Tongue (tissue), 2 donors: ENCODE measurements around the gene LLGL1. TPM values are rescaled to one million over a fixed set of nuclear protein-coding genes. Genes with fewer than 3 reads are reported as not detected.

Experiments used
- DNase-seq: peaks from one replicate; pipeline ENCODE4 v3.0.0-alpha.2; 2015
- total RNA-seq: library from RNA; depleted of rRNA; stranded (reverse); fragments of >200 nt; gene quantifications from one replicate; pipeline ENCODE4 v1.2.3, GENCODE V29; 2014

The LLGL1 gene
- total RNA-seq, 1 donor from 2014 or later, result 26.0 TPM

DNA sequence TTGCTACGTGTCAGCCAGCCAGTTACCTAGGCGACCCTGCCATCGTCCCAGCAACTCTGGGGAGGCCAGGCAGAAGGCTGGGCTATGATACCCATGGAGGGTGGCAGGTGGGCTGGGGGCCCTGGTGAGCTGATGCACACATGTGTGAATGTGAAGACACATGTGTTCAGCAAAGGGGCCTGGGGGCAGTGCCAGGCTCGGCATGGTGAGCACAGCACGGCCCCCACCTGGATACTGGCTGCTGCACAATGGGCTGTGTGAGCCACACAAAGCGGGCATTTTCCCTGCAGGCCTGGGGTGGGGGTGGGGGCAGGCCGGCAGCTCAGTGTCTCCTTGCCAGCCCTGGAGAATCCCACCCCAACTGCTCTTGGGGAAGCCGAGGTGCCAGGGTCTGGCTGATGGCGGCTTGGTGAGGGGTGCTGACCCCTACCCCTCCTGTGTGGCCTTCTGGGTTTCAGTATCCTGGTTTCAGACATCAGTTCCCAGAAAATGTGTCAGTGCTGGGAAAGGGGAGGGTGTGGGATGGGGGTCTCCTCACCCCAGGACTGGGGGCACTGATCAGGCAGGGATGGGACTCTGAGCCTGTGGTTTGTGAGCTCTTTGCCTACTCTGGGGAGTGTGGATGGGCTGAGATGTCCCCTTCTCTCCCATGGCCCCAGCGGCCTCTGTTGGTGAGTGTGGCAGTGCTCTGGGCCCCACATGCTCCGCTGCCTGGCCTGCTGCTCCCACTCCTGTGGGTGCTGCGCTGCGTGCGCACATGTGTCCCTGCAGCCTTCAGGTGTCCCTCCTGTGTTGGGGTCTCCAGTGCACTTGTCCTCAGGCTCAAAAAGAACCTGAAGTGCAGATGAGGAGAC lies 5.1 kb downstream of the LLGL1 start:
- peak; percentile 31 for DNase-seq

GRCh38 chr17:18231164-18231563 lies 5.7 kb downstream of the LLGL1 start:
- DNase-seq, result peak; percentile 20

DNA sequence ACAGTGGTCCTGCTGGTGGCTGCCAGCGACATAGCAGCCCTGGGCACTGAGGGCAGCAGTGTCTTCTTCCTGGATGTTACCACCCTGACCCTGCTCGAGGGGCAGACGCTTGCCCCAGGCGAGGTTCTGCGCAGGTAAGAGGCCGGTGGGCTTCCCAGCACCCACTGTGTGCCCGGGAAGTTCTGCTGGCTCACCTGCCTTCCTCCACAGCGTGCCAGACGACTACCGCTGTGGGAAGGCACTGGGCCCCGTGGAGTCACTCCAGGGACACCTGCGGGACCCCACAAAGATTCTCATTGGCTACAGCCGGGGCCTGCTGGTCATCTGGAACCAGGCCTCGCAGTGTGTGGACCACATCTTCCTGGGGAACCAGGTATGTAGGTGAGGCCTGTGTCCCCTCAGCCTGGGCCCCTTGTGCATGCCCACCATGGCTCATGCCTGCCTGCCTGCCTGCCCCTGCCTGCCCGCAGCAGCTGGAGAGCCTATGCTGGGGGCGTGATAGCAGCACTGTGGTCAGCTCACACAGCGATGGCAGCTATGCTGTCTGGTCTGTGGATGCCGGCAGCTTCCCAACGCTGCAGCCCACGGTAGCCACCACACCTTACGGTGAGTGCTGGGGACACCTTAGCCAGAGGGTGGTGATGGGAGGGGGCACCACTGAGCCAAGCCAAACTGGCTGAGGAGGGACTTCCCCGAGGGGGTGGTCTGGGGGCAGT lies 8.5 kb downstream of the LLGL1 start:
- DNase-seq, result no peak

- no peak for DNase-seq
These were observed 9.5 kb downstream of the LLGL1 start for GRCh38 chr17:18234853-18235380.

DNA sequence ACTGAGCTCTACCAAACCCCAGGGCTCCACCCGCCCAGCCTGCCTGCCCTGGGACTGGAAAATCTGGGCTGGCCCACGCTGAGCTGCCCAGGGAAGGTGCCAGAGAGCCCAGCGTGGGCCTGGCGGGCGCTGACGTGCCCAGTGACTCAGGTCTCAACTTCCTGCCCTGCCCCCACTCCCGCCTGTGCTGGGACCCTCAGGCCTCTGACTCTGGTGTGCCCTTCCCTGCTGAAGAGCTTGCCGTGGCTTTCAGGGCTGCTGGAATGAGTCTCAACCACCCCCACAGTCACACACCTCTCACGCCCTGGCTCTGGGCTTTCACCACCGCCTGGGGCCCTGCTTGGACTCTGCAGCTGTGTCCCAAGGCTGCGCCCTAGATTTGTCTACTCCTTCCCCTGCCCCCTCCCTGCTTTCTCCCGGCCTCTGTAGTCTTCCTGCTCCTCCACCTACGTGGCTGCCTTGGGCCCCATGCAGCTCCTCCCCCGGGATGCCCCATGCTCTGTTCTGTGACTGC lies 10.4 kb downstream of the LLGL1 start:
- no peak for DNase-seq

- no peak for DNase-seq
These were observed 11.1 kb downstream of the LLGL1 start for GRCh38 chr17:18236494-18236893.

DNA sequence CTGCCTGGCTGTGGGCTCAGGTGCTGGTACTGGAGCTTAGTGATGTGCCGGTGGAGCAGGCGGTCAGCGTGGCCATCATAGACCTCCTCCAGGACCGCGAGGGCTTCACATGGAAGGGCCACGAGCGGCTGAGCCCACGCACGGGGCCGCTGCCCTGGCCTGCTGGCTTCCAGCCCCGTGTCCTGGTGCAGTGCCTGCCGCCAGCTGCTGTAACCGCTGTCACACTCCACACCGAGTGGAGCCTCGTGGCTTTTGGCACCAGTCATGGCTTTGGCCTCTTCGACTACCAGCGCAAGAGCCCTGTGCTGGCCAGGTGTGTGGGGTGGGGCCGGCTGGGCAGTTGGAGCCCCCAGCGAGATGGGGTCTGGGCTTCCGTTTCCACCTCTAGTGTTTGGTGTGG lies 12.0 kb downstream of the LLGL1 start:
- DNase-seq, result no peak

DNA sequence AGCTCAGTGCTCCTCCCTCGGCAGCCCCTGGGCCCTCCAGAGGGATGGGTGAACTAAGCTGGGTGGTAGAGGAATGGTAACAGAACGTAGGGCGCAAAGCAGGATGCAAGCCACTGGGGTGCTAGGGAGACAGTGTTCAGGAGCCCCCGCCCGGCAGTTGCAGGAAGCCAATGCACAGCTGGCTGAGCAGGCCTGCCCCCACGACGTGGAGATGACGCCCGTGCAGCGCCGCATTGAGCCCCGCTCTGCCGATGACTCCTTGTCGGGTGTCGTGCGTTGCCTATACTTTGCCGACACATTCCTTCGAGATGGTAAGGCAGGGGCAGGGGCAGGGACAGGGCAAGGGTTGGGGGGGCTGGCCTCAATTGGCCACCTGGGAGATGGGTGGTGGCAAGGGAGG lies 12.9 kb downstream of the LLGL1 start:
- no peak for DNase-seq

- DNase-seq, result no peak
These were observed 15.0 kb downstream of the LLGL1 start for GRCh38 chr17:18240449-18240848.

GRCh38 chr17:18241229-18241871 lies 15.9 kb downstream of the LLGL1 start:
- no peak for DNase-seq

GRCh38 chr17:18245038-18245776 lies 19.8 kb downstream of the LLGL1 start:
- DNase-seq, result no peak

- no peak for DNase-seq
These were observed 20.8 kb downstream of the LLGL1 start for GRCh38 chr17:18246109-18246725.

DNA sequence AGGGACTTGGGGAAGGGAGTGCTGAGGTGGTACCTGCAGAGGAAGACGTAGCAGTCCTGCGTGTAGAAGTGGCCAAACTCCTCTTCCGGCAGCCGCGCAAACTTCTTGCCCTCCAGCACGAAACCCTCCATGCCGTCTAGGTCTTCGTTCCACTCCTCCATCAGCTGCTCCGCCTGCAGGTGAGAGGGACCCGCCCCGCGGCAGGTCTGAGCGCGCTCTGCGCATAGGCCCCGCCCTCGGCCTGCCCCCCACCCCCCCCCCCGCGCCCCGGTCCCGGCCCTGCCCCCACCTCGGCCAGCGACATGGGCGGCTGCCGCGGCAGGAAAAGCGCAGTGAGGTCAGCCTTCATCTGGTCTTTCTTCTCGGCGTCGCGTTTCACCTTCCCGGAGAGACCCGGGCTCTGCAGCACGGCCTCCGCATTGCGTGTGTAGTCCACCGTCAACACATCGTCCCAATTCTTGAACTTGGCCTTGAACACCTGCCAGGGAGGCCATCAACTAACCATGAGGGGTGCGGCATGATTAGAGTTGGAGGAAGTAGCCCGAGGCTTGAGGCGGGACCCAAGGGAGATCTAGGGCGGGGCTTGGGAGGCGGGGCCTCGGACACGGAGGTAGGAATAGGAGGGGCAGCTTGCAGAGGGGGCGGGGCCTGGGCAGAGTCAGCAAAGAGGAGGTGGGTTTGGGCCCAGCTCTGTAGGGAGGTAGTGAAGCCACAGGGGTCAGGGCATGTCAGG lies 21.6 kb downstream of the LLGL1 start:
- peak; percentile 70 for DNase-seq

DNA sequence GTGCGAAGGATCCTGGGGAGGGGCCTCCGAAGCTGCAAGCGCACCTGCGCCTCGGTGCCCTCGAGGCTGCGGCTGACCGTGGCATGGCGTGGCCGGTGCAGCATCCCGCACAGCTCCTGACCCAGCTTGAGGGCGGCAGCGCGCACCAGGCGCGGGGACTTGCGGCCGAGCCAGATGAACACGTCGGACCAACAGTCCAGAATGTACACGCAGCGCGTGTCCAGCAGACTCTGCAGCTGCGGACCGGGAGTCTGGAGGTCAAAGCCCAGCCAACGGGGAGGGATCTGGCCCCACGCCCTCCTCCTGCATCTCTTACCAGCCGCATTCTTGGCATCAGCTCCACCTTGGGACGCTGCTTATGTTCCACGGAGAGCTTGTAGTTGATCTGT lies 22.2 kb downstream of the LLGL1 start:
- DNase-seq, result no peak

- peak; percentile 87 for DNase-seq
These were observed 22.9 kb downstream of the LLGL1 start for GRCh38 chr17:18248300-18248731.

DNA sequence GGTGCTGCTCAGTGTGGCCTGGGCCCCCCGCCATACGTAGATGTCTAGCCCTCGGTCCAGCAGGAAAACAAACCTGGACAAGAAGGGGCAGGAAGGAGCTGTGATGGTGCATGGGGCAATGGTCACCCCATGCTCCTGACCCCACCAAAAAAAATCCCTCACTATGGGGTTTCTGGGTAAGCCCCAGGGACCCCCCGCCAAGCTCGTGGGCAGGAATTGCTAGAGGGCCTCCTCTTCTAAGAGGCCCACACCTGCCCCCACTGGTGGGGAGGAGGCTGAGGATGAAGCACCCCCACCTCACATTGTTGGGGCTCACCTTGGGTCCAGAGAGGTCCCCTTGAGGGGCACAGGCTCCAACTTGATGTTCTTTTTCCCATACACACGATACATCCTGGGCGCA lies 23.4 kb downstream of the LLGL1 start:
- no peak for DNase-seq

DNA sequence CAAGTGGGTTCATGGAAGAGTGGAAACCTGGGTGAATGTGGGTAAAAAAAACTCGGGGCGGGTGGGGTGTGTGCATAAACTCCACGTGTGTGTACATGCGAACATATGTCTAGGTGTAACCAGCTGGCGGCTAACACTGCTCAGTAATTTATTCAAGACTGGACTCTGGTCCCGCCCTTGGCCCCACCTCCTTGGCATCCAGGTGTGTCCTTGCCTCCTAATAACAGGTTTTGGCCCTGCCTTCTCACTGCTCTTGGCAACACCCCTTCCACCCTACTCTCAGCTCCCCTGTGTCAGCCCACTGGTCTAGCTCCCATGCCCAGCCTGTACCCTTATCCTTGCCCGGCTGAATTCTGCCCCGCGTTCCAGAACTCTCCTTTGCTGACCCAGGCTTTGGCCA lies 24.8 kb downstream of the LLGL1 start:
- DNase-seq, result no peak

GRCh38 chr17:18250708-18251107 lies 25.3 kb downstream of the LLGL1 start:
- no peak for DNase-seq

GRCh38 chr17:18251204-18251603 lies 25.8 kb downstream of the LLGL1 start:
- no peak for DNase-seq

GRCh38 chr17:18252160-18252559 lies 26.7 kb downstream of the LLGL1 start:
- DNase-seq, result no peak
